NCI-H2029 (cell line): ENCODE results near the gene DNAJC5.
"Not testable (repeated sequence)": the region's sequence is repeated elsewhere in the genome, so short reads cannot be mapped to it uniquely, and the experiment has no call there.

Source experiments
- DNase-seq: peaks from one replicate; lab custom pipeline; 2025; lab: John Stamatoyannopoulos, UW

DNAJC5 gene

GRCh38 chr20:63894358-63895201 is at the start of gene DNAJC5:
TSS of gene DNAJC5 (plus strand) at chr20:63895126. CDS start at chr20:63928346, 33,220 bp downstream.
- peak; percentile 92 for DNase-seq

GRCh38 chr20:63846128-63846771 is 48.7 kb upstream of the DNAJC5 start:
- DNase-seq: no peak

- DNase-seq: no peak
Observed at GRCh38 chr20:63846888-63847236, 48.1 kb upstream of the DNAJC5 start.

GRCh38 chr20:63847237-63848002 is 47.5 kb upstream of the DNAJC5 start:
- no peak for DNase-seq

GRCh38 chr20:63848003-63848911 is 46.7 kb upstream of the DNAJC5 start:
- no peak for DNase-seq

- DNase-seq: no peak
Observed at GRCh38 chr20:63850689-63851547, 44.0 kb upstream of the DNAJC5 start.

GRCh38 chr20:63851548-63851943 is 43.4 kb upstream of the DNAJC5 start:
- DNase-seq: not testable (repeated sequence)

- DNase-seq: not testable (repeated sequence)
Observed at GRCh38 chr20:63853733-63854068, 41.2 kb upstream of the DNAJC5 start.

- no peak for DNase-seq
Observed at GRCh38 chr20:63854069-63854765, 40.7 kb upstream of the DNAJC5 start.

GRCh38 chr20:63854766-63855362 is 40.1 kb upstream of the DNAJC5 start:
- DNase-seq: no peak

GRCh38 chr20:63855363-63856097 is 39.4 kb upstream of the DNAJC5 start:
- DNase-seq: no peak

- no peak for DNase-seq
Observed at GRCh38 chr20:63856098-63856511, 38.8 kb upstream of the DNAJC5 start.

GRCh38 chr20:63857764-63858392 is 37.0 kb upstream of the DNAJC5 start:
- DNase-seq: no peak

- DNase-seq: no peak
Observed at GRCh38 chr20:63858393-63859165, 36.3 kb upstream of the DNAJC5 start.

- no peak for DNase-seq
Observed at GRCh38 chr20:63859166-63859699, 35.7 kb upstream of the DNAJC5 start.

GRCh38 chr20:63860325-63861051 is 34.4 kb upstream of the DNAJC5 start:
- DNase-seq: no peak
